Measurements from ENCODE around the gene SLIT3. TPM values are rescaled to one million over a fixed set of nuclear protein-coding genes. Genes with fewer than 3 reads are reported as not detected.

Gene SLIT3
- total and polyA plus RNA-seq, 2 donors (not counting 3 experiments of a cell fraction or from before 2014, with no cell fraction given) = 0.90 to 1.0 TPM

DNA sequence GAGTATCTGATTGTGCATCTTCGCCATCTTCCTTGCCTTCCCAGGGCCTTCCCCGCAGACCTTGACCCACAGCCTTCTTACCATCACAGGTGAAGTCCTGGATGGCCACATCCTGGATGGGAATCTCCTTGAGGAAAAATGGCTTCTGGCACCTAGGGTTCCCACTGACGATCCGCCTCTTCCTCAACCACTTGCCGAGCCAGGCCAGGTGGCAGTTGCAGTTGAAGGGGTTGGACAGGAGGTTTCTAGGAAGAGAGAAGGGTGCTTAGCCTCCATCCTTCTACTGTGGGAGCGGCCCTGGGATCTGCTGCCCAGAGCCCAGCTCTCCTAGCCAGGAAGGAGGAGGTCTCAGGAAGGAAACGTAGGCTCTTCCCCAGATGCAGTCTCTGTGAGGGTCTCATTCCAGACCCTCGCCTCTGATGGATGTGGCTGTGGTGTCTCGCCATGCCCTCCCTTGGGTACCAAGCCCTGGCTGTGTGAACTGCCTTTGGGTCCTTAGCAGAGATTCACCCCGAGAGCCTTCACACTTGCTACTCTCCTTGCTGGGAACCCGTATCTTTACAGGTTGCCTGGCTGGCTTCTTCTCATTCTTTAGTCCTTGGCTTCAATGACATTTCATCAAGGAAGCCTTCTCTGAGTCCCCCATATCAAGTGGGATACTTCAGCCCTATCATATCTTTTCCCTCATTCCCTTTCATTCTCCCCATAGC, 551.4 kb downstream of the SLIT3 start:
- TF ChIP-seq POLR2AphosphoS5 (IDR thresholded peaks at IDR 0.05; ENCODE audit: insufficient read depth, low read depth, low read length) = no peak
- no peak for TF ChIP-seq MYC (IDR thresholded peaks at IDR 0.05; ENCODE audit: low read depth, low read length)
- H3K9me3 ChIP-seq (replicated peaks; ENCODE audit: control insufficient read depth, insufficient read depth, low read length) = no peaks in the 10 kb centered on the region
- no peak overlapping the region for H2AFZ ChIP-seq (ENCODE audit: low read depth, low read length)
- H3K36me3 ChIP-seq (ENCODE audit: control insufficient read depth in 2 of 2, extremely low read depth in 1 of 2, insufficient read depth in 2 of 2, low read length in 2 of 2) = no peaks in the 10 kb centered on the region
- intact Hi-C loops (cut with micrococcal nuclease) (loop anchor here (2.0 kb wide), 1 partner anchor 71 kb away; no protein-coding TSS in a partner anchor), dilution Hi-C loops (cut with MboI; ENCODE audit: extremely low pct_ligation_motif_present, low sequenced_read_pairs) (no loop called here)
- H3K27me3 ChIP-seq (ENCODE audit: control insufficient read depth in 2 of 2, insufficient read depth in 2 of 2, low read length in 2 of 2) = no peaks in the 10 kb centered on the region
- H3K9me1 ChIP-seq (replicated peaks; ENCODE audit: control insufficient read depth, extremely low read depth, insufficient read depth, low read length) = no peaks in the 10 kb centered on the region
- no peak for DNase-seq (ENCODE audit: low read depth, low spot score)
- H3K79me2 ChIP-seq (ENCODE audit: control insufficient read depth, insufficient read depth, low read length) = no peaks in the 10 kb centered on the region
- ChIA-PET CTCF (no interaction called here), POLR2A (no interaction called here)
- no TSS peak for BruUV-seq (replicated peaks)
- no peak for FAIRE-seq
- no peaks in the 10 kb centered on the region for H3K4me1 ChIP-seq (ENCODE audit: control insufficient read depth, extremely low read depth, insufficient read depth, low read length)
- H4K20me1 ChIP-seq (replicated peaks; ENCODE audit: control insufficient read depth, extremely low read depth, insufficient read depth, low read length) = no peaks in the 10 kb centered on the region
- no peak overlapping the region for H3K9ac ChIP-seq (replicated peaks; ENCODE audit: extremely low read depth, insufficient read depth, low read length)
- H3K27ac ChIP-seq (ENCODE audit: insufficient read depth, low read depth, low read length) = no peak overlapping the region
- H3K4me2 ChIP-seq (ENCODE audit: insufficient read depth, low read length) = no peak overlapping the region
- H3K4me3 ChIP-seq (replicated peaks in 1 of 3; ENCODE audit: insufficient read depth in 1 of 3, low read depth in 1 of 3, low read length in 3 of 3) = no peak overlapping the region

DNA sequence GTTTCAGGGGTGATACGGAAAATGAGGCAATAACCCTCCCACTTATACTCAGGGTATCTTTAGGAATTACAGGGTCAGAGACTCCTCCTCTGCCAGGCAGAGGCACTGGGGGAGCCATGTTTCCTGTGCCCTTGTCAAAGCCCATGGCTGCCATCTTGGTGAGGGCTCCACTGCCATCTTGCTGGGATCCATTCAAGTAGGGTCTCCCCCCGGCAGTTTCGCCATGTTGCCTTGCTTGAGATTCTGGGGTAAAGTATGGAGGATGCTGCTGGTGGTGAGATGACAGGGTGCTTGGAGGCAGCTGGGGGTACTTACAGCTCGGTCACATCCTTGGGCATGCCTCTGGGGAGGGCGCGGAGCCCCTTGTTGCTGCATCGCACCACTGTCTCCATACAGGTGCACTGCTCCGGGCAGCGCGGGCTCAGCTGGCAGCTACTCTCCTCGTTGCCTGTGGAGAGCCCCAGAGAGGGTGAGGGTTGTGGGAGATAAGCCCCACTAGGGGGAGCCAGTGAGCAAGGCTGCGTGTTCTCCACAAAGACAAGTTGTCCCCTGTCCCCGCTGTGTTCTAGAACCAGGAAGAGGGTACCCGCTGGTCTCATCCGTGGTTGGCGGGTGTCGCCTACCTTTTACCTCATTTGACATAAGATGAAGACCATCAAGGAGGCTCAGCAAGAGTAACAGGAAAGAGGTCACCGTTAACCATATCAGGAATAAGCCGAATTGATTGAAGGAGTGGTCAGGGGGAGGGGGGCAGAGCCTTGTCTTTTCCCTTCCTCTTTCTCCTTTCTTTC, 552.8 kb downstream of the SLIT3 start:
- Histone ChIP-seq H3K9ac (replicated peaks; ENCODE audit: extremely low read depth, insufficient read depth, low read length) (no peak overlapping the region), H3K9me3 (replicated peaks; ENCODE audit: control insufficient read depth, insufficient read depth, low read length) (no peaks in the 10 kb centered on the region), H2AFZ (ENCODE audit: low read depth, low read length) (no peak overlapping the region), H3K9me1 (replicated peaks; ENCODE audit: control insufficient read depth, extremely low read depth, insufficient read depth, low read length) (no peaks in the 10 kb centered on the region), H3K27me3 (ENCODE audit: control insufficient read depth in 2 of 2, insufficient read depth in 2 of 2, low read length in 2 of 2) (no peaks in the 10 kb centered on the region), H3K27ac (ENCODE audit: insufficient read depth, low read depth, low read length) (no peak overlapping the region), H4K20me1 (replicated peaks; ENCODE audit: control insufficient read depth, extremely low read depth, insufficient read depth, low read length) (no peaks in the 10 kb centered on the region), H3K79me2 (ENCODE audit: control insufficient read depth, insufficient read depth, low read length) (no peaks in the 10 kb centered on the region), H3K36me3 (ENCODE audit: control insufficient read depth in 2 of 2, extremely low read depth in 1 of 2, insufficient read depth in 2 of 2, low read length in 2 of 2) (no peaks in the 10 kb centered on the region), H3K4me3 (replicated peaks in 1 of 3; ENCODE audit: insufficient read depth in 1 of 3, low read depth in 1 of 3, low read length in 3 of 3) (no peak overlapping the region), H3K4me2 (ENCODE audit: insufficient read depth, low read length) (no peak overlapping the region), H3K4me1 (ENCODE audit: control insufficient read depth, extremely low read depth, insufficient read depth, low read length) (no peaks in the 10 kb centered on the region)
- no peak for FAIRE-seq
- POLR2A ChIA-PET = no interaction called here
- no peak for DNase-seq (ENCODE audit: low read depth, low spot score)
- CTCF ChIA-PET = interaction anchor here (0.8 to 1.2 kb wide), 3 partner anchors 9 to 54 kb away, joined by 3 read pairs; no protein-coding TSS in a partner anchor
- BruUV-seq (replicated peaks) = no TSS peak
- intact Hi-C loops (cut with micrococcal nuclease) = loop anchor here (2.0 kb wide), 1 partner anchor 69 kb away; no protein-coding TSS in a partner anchor
- TF ChIP-seq GATA2 (IDR thresholded peaks at IDR 0.05; ENCODE audit: insufficient read depth, insufficient read length, low read depth, low read length) (no peak), CTCF (IDR thresholded peaks at IDR 0.05; ENCODE audit: extremely low read depth in 1 of 2, insufficient read depth in 1 of 2, low read depth in 1 of 2, low read length in 2 of 2) (peak; percentile 34 to 48)
- dilution Hi-C loops (cut with MboI; ENCODE audit: extremely low pct_ligation_motif_present, low sequenced_read_pairs) = no loop called here
